A549 treated with AZD2906 at 1 μM for 4 hours (cell line): ENCODE data around the gene PDE6G. TPM values are rescaled to one million over a fixed set of nuclear protein-coding genes. Genes with fewer than 3 reads are reported as not detected.

Source experiments
- total RNA-seq: library from RNA; stranded (reverse); fragments of 200-300 nt; extraction: Qiagen RNA extraction; gene quantifications from 5 replicates; pipeline ENCODE4 v1.2.3, GENCODE V29; 2022

Gene PDE6G
- total RNA-seq: 1.5 to 2.8 TPM (median 2.4 TPM) in 5 replicates

GRCh38 chr17:81656118-81656743 is at the start of gene PDE6G:
PDE6G (minus strand) TSS chr17:81656542; CDS start chr17:81653305, 3,237 bp downstream.

GRCh38 chr17:81702934-81703746 is 46.8 kb upstream of the PDE6G start, which contains the start of gene MRPL12:
MRPL12 (plus strand) TSS chr17:81703367; CDS start chr17:81703502, 135 bp downstream.

GRCh38 chr17:81683584-81684441 is 27.5 kb upstream of the PDE6G start, which contains the start of the genes ARL16 and HGS:
ARL16 (minus strand) TSS chr17:81683797; CDS start chr17:81683753, 44 bp downstream.
HGS (plus strand) TSS chr17:81684011; CDS start chr17:81684067, 56 bp downstream.

GRCh38 chr17:81666342-81667191 is 10.2 kb upstream of the PDE6G start, which contains the start of the genes CCDC137 and OXLD1:
CCDC137 (plus strand) TSS chr17:81666737; CDS start chr17:81666767, 30 bp downstream.
OXLD1 (minus strand) TSS chr17:81666605; CDS start chr17:81666577, 28 bp downstream.

GRCh38 chr17:81636505-81637288 is 19.6 kb downstream of the PDE6G start, which contains the start of the genes NPLOC4 and TSPAN10:
NPLOC4 (minus strand) TSS chr17:81637112; CDS start chr17:81636930, 182 bp downstream.
TSPAN10 (plus strand) TSS chr17:81637196; CDS start chr17:81642413, 5,217 bp downstream.

Other genes starting within 250 kb of the PDE6G start
- 4,866 to 7,505 TPM (median 5,499 TPM) in 5 replicates for gene ACTG1, start 143.7 kb downstream of the PDE6G start, total RNA-seq
- 0.86 to 1.6 TPM (median 1.3 TPM) in 5 replicates for gene FSCN2, start 128.2 kb downstream of the PDE6G start, total RNA-seq
- 18.3 to 26.8 TPM (median 23.8 TPM) in 5 replicates for gene FAAP100, start 104.2 kb downstream of the PDE6G start, total RNA-seq
- gene NPLOC4, start 19.4 kb downstream of the PDE6G start, total RNA-seq: 89.6 to 96.7 TPM (median 94.0 TPM) in 5 replicates
- gene TSPAN10, start 19.3 kb downstream of the PDE6G start, total RNA-seq: 3.5 to 5.8 TPM (median 5.0 TPM) in 5 replicates
- gene OXLD1, start 10.1 kb upstream of the PDE6G start, total RNA-seq: 31.9 to 66.1 TPM (median 60.6 TPM) in 5 replicates
- 58.3 to 69.6 TPM (median 60.1 TPM) in 5 replicates for gene CCDC137, start 10.2 kb upstream of the PDE6G start, total RNA-seq
- gene ARL16, start 27.3 kb upstream of the PDE6G start, total RNA-seq: 44.8 to 49.2 TPM (median 48.3 TPM) in 5 replicates
- gene HGS, start 27.5 kb upstream of the PDE6G start, total RNA-seq: 127 to 207 TPM (median 193 TPM) in 5 replicates
- 223 to 334 TPM (median 303 TPM) in 5 replicates for gene MRPL12, start 46.8 kb upstream of the PDE6G start, total RNA-seq
- gene SLC25A10, start 55.7 kb upstream of the PDE6G start, total RNA-seq: 26.6 to 46.9 TPM (median 43.3 TPM) in 5 replicates
- gene GCGR, start 147.6 kb upstream of the PDE6G start, total RNA-seq: 0.14 to 0.55 TPM (median 0.34 TPM) in 5 replicates
- 79.5 to 107 TPM (median 101 TPM) in 5 replicates for gene MCRIP1, start 176.7 kb upstream of the PDE6G start, total RNA-seq
- gene PPP1R27, start 178.5 kb upstream of the PDE6G start, total RNA-seq: 0.08 to 0.35 TPM (median 0.18 TPM) in 5 replicates
- 673 to 727 TPM (median 692 TPM) in 5 replicates for gene P4HB, start 204.0 kb upstream of the PDE6G start, total RNA-seq
- 592 to 701 TPM (median 654 TPM) in 5 replicates for gene ARHGDIA, start 214.8 kb upstream of the PDE6G start, total RNA-seq
- gene ALYREF, start 235.0 kb upstream of the PDE6G start, total RNA-seq: 167 to 248 TPM (median 232 TPM) in 5 replicates
- 185 to 310 TPM (median 289 TPM) in 5 replicates for gene ANAPC11, start 235.2 kb upstream of the PDE6G start, total RNA-seq
- gene NPB, start 245.7 kb upstream of the PDE6G start, total RNA-seq: 0.33 to 0.67 TPM (median 0.49 TPM) in 5 replicates